Stomach (tissue), 9 donors: ENCODE measurements around the gene LRCH4. TPM values are rescaled to one million over a fixed set of nuclear protein-coding genes. Genes with fewer than 3 reads are reported as not detected.
A peak's percentile ranks its signal among the peaks of the same experiment; 100 is the strongest.
"Not testable (repeated sequence)": the region's sequence is repeated elsewhere in the genome, so short reads cannot be mapped to it uniquely, and the experiment has no call there.

Experiments
- DNase-seq, 2 donors: peaks; one replicate each; pipeline versions ENCODE4 v3.0.0 to v3.0.0-alpha.2; 2013 to 2019
- H3K27ac ChIP-seq, 5 donors: fragments of 200-600 bp in 4 of 5; sonication (generic) in 4 of 5; one replicate each; pipeline ENCODE4 v1.5.1; 2013 to 2019; ENCODE audit warnings: mild to moderate bottlenecking in 1 of 5, moderate library complexity in 1 of 5
- H3K27me3 ChIP-seq, 3 donors: fragments of 200-600 bp; sonication (generic); one replicate each; pipeline ENCODE4 v1.5.1; 2017 to 2019; ENCODE audit warnings: mixed run types in 1 of 3
- H3K36me3 ChIP-seq, 4 donors: fragments of 200-600 bp; sonication (generic); 1 replicate in 3 of 4; 2 replicates in 1 of 4; pipeline ENCODE4 v1.5.1; 2016 to 2019
- H3K4me1 ChIP-seq, 4 donors: fragments of 200-600 bp; sonication (generic); one replicate each; pipeline ENCODE4 v1.5.1; 2016 to 2019
- H3K4me3 ChIP-seq, 4 donors: fragments of 200-600 bp; sonication (generic) in 3 of 4; one replicate each; pipeline ENCODE4 v1.5.1; 2016 to 2019; ENCODE audit warnings: mild to moderate bottlenecking in 1 of 4
- H3K9me3 ChIP-seq, 4 donors: fragments of 200-600 bp; sonication (generic); one replicate each; pipeline ENCODE4 v1.5.1; 2016 to 2019
- EP300 ChIP-seq: sonication (generic); formaldehyde crosslinking; IDR thresholded peaks from one replicate; pipeline ENCODE4 v1.6.1; 2017; ENCODE audit warnings: antibody characterized with exemption
- POLR2A ChIP-seq, 4 donors: fragments of 450-650 bp; IDR thresholded peaks; one replicate each; pipeline ENCODE4 v1.6.1; 2016; ENCODE audit warnings: antibody characterized with exemption in 4 of 4, control low read depth in 2 of 4, mild to moderate bottlenecking in 1 of 4, moderate library complexity in 1 of 4
- POLR2AphosphoS5 ChIP-seq, 3 donors: sonication (generic); formaldehyde crosslinking; IDR thresholded peaks; one replicate each; pipeline ENCODE4 v1.6.1; 2016; ENCODE audit warnings: antibody characterized with exemption in 3 of 3
- WGBS, 5 donors: extraction: QIAGEN DNeasy Blood & Tissue Kit in 3 of 5; methylation state at CpG; one replicate each; pipeline versions ENCODE4 v1.1.5 to v1.1.7; 2013 to 2018; 5-methylcytosine and 5-hydroxymethylcytosine counted together
- intact Hi-C: fragments of 100-400 bp; cut with DNase I; formaldehyde crosslinking; loops from one replicate; pipeline ENCODE4 v1.15.1; 2023; ENCODE audit warnings: low total_unique reads
- polyA plus RNA-seq, 3 donors: library from polyadenylated mRNA; stranded (reverse); fragments of 200-250 nt; gene quantifications; one replicate each; pipeline ENCODE4 v1.2.3, GENCODE V29; 2013
- total RNA-seq, 5 donors: library from RNA; depleted of rRNA; stranded (reverse); fragments of >200 nt; gene quantifications; one replicate each; pipeline versions ENCODE4 v1.1.0 to v1.2.3, GENCODE V29; 2014 to 2016
- TF ChIP-seq, protein P1 (sequence below), 7 experiments: fragments of 450-650 bp in 4 of 7; fragments of 200-600 bp in 3 of 7; sonication (generic) in 3 of 7; IDR thresholded peaks; one replicate each; pipeline ENCODE4 v1.5.1; 2016 to 2019; ENCODE audit warnings: antibody characterized with exemption in 7 of 7, control low read depth in 2 of 7, mild to moderate bottlenecking in 1 of 7
- donor health status: healthy with polysubstance abuse.
- donor health status: Bipolar disorder and iron deficiency.
- donor health status: healthy.

Gene LRCH4
- total and polyA plus RNA-seq, 8 donors = 23.5 to 263 (median 46.9) TPM

DNA sequence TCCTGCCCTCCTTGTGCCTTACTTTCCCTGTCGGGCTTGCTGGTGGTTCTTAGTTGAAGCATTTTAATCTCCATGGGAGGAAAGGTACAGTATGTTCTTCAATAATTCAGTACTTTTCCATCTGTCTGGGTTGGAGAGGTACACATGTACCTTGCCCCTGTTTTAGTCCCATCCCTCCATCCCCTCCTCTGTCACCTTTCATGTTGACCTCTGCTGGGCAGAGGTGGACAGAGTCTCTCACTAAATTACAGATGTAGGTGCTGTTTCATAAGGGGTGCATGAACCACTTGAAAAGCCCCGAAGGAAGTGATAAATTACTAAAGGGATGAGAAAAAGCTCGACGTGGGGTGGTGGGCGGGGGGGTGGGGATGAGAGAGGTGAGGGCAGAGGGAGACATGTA, 41.5 kb downstream of the LRCH4 start:
- Histone ChIP-seq H3K27ac (peak overlapping the region; percentile 79 to 94 (median 89)), H3K4me1 (peaks cover 89 to 100% (median 99%) of the 10 kb centered on the region in 4 donors), H3K4me3 (peak overlapping the region in 1 of 4 donors; percentile 7), H3K36me3 (peaks cover 4 to 7% (median 5%) of the 10 kb centered on the region in 4 donors), H3K9me3 (no peaks in the 10 kb centered on the region), H3K27me3 (no peaks in the 10 kb centered on the region)
- 20 to 34% (median 24%) methylated on average over 5 of the region's 5 CpGs for WGBS, 5 donors
- TF ChIP-seq POLR2AphosphoS5 (IDR thresholded peaks at IDR 0.05) = no peak
- no peak for TF ChIP-seq EP300
- no peak for TF ChIP-seq POLR2A (IDR thresholded peaks at IDR 0.05)
- TF ChIP-seq, protein P1, sequence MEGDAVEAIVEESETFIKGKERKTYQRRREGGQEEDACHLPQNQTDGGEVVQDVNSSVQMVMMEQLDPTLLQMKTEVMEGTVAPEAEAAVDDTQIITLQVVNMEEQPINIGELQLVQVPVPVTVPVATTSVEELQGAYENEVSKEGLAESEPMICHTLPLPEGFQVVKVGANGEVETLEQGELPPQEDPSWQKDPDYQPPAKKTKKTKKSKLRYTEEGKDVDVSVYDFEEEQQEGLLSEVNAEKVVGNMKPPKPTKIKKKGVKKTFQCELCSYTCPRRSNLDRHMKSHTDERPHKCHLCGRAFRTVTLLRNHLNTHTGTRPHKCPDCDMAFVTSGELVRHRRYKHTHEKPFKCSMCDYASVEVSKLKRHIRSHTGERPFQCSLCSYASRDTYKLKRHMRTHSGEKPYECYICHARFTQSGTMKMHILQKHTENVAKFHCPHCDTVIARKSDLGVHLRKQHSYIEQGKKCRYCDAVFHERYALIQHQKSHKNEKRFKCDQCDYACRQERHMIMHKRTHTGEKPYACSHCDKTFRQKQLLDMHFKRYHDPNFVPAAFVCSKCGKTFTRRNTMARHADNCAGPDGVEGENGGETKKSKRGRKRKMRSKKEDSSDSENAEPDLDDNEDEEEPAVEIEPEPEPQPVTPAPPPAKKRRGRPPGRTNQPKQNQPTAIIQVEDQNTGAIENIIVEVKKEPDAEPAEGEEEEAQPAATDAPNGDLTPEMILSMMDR (IDR thresholded peaks at IDR 0.05) = no peak
- intact Hi-C loops = no loop called here
- DNase-seq = no peak

DNA sequence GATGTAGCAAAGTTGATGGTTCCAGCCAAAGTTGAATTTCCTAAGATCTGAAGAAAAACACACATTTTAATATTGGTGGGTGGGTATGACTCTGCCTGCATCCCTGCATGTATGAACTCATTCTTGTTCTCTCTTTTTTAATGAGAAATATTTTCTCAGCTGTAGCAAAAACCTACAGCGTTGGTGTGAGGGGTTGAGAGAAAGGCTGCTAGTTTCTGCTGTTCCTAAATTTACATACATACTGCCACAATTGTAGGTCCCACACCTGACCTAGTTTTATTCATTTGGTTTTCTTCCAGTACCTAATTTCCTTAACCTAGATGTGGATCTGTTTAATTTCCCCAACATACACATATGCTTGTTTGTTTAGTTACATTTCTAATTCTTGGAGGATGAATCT, 42.3 kb downstream of the LRCH4 start:
- intact Hi-C loops = no loop called here
- TF ChIP-seq EP300 = no peak
- no peak for TF ChIP-seq POLR2AphosphoS5 (IDR thresholded peaks at IDR 0.05)
- TF ChIP-seq, protein P1 (IDR thresholded peaks at IDR 0.05) = no peak
- TF ChIP-seq POLR2A (IDR thresholded peaks at IDR 0.05) = no peak
- H3K27me3 ChIP-seq = no peaks in the 10 kb centered on the region
- H3K9me3 ChIP-seq = no peaks in the 10 kb centered on the region
- peaks cover 83 to 95% (median 93%) of the 10 kb centered on the region in 4 donors for H3K4me1 ChIP-seq
- DNase-seq = no peak
- no peak overlapping the region for H3K4me3 ChIP-seq
- peak overlapping the region in 4 of 5 donors; percentile 88 to 94 (median 90) for H3K27ac ChIP-seq
- no peaks in the 10 kb centered on the region for H3K36me3 ChIP-seq
- 34 to 50% (median 45%) methylated on average over 1 of the region's 1 CpG for WGBS, 5 donors

DNA sequence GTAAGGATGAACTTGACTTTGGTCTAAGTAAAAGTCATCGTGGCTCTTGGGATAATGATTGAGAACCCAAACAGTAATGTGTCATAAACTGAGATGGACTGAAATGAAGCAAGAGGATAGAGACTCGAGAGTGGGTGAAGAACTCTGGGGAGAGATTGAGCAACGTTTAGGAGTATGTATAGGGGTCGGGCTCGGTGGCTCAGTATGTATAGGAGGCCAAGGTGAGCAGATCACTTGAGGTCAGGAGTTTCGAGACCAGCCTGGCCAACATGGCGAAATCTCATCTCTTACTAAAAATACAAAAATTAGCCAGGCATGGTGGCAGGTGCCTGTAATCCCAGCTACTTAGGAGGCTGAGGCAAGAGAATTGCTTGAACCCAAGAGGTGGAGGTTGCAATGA, 44.6 kb downstream of the LRCH4 start:
- H3K9me3 ChIP-seq, DNase-seq, H3K36me3 ChIP-seq, H3K27me3 ChIP-seq, intact Hi-C loops: not testable (repeated sequence)
- peak overlapping the region in 1 of 4 donors; percentile 9 for H3K4me3 ChIP-seq
- peaks cover 60 to 77% (median 76%) of the 10 kb centered on the region in 4 donors for H3K4me1 ChIP-seq
- WGBS, 5 donors = 78 to 86% (median 83%) methylated on average over 7 of the region's 7 CpGs
- peak overlapping the region in 1 of 5 donors; percentile 8 for H3K27ac ChIP-seq

DNA sequence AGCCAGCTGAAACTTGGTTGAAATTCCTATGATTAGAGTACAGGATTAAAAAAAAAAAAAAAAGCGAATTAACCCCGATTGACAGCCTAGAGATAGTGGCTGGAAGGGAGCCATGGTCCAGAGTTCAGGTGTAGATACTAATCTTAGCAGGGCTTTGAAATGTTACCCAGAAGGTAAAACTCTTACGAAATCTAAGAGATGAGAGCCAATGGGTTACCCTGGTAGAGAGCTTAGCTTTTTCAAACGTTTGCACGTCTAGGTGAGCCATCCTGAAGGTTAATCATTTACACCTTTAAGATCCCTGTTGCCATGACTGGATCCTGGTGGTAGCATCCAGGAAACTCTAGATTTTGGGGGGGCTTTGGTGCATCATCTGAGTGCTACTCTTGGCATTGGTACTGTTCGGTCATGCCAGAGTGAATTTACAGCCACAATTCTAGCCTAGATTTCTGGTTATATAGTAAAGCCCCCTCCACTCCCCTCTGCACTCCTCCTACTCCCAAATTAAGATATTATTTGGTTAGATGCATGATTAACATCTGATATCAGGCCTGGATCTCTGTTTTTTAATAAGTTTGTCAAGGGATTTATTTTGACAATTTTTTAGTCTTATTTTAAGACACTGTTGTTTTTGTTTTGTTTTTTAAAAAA, 45.7 kb downstream of the LRCH4 start:
- H3K4me3 ChIP-seq = peak overlapping the region; percentile 91 to 97 (median 92)
- H3K36me3 ChIP-seq = no peaks in the 10 kb centered on the region
- TF ChIP-seq POLR2AphosphoS5 (IDR thresholded peaks at IDR 0.05) (peak in 1 of 3 donors; percentile 11), EP300 (no peak)
- TF ChIP-seq, protein P1 (IDR thresholded peaks at IDR 0.05) = no peak
- peaks cover 49 to 66% (median 65%) of the 10 kb centered on the region in 4 donors for H3K4me1 ChIP-seq
- WGBS, 5 donors = 19 to 31% (median 23%) methylated on average over 6 of the region's 6 CpGs
- no peaks in the 10 kb centered on the region for H3K27me3 ChIP-seq
- H3K27ac ChIP-seq = peak overlapping the region; percentile 87 to 93 (median 92)
- intact Hi-C loops = no loop called here
- DNase-seq = peak; percentile 50 to 76
- H3K9me3 ChIP-seq = no peaks in the 10 kb centered on the region

DNA sequence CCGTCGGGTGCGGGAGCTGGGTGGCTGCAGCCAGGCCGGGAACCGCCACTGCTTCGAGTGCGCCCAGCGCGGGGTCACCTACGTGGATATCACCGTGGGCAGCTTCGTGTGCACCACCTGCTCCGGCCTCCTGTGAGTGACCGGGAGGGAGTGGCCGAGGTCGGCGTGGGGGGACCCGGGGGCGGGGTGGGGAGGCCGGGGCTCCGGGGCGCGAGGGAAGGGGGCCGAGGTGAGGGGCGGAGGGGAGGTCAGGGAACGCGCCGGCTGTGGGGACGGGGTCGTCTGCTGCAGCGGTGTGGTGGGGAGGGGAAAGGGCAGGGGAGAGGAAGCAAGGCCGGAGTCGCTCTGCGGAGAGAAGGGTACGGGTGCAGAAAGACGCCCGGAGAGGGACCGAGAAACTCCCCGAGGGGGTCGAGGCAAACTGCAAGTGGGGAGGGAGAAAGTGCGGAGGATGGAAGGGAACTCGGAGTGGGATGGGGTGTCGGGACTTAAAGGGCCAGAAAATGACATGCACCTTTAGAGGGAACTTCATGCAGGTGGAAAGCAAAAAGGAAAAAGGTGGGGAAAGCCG, 46.4 kb downstream of the LRCH4 start:
- H3K4me3 ChIP-seq = peak overlapping the region; percentile 91 to 97 (median 92)
- no peaks in the 10 kb centered on the region for H3K9me3 ChIP-seq
- H3K27ac ChIP-seq = peak overlapping the region; percentile 87 to 93 (median 92)
- H3K27me3 ChIP-seq = no peaks in the 10 kb centered on the region
- intact Hi-C loops = no loop called here
- 0 to 2% (median 1%) methylated on average over 20 to 44 of the region's 44 CpGs for WGBS, 5 donors
- peaks cover 42 to 59% (median 58%) of the 10 kb centered on the region in 4 donors for H3K4me1 ChIP-seq
- TF ChIP-seq, protein P1 (IDR thresholded peaks at IDR 0.05) = no peak
- no peak for TF ChIP-seq EP300
- no peaks in the 10 kb centered on the region for H3K36me3 ChIP-seq
- peak in 1 of 2 donors; percentile 37 for DNase-seq
